Measurements from ENCODE around the gene RPL5. TPM values are rescaled to one million over a fixed set of nuclear protein-coding genes. Genes with fewer than 3 reads are reported as not detected.
"Not testable (repeated sequence)": the region's sequence is repeated elsewhere in the genome, so short reads cannot be mapped to it uniquely, and the experiment has no call there.

Gene RPL5
- 1,496 TPM for total RNA-seq (ENCODE audit: insufficient read depth, low replicate concordance)

DNA sequence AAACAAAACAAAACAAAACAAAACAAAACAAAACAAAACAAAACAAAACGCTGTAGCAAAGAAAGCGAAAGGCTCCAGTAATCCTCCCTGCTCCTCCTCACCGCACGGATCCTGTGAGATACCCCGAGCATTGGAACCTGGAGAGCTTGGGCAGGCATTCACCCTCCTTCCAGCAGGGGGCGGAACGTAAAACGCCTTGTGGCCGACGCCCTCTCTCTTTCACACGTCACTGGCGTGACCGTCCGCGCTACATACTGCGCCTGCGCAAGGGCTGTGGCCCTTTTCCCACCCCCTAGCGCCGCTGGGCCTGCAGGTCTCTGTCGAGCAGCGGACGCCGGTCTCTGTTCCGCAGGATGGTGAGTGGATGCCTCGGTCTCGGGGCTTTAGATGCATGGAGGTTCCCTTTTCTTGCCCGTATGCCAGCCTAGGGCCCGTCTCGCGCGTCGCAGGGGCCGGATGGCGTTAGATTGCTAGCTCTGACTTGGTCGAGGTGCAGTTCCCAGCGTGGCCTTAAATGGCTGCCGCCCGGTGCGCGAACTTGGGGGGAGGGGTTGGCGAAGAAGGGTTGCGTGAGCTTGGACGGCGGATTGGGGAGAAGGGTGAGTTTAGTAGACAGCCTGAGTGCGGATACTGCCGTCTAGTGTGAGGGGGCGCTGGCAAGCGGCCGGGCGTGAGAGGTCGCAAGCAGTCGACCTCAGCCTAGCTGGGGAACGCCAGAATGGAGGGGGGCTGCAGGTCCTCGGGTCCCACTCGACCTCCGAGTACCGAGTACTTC is at the start of gene RPL5:
Gene RPL5, plus strand, starts transcription at position 279 of the 775 bp plus-strand sequence. Its CDS starts 75 bp downstream, at position 354.
- peak; percentile 99 for DNase-seq (ENCODE audit: low spot score)

DNA sequence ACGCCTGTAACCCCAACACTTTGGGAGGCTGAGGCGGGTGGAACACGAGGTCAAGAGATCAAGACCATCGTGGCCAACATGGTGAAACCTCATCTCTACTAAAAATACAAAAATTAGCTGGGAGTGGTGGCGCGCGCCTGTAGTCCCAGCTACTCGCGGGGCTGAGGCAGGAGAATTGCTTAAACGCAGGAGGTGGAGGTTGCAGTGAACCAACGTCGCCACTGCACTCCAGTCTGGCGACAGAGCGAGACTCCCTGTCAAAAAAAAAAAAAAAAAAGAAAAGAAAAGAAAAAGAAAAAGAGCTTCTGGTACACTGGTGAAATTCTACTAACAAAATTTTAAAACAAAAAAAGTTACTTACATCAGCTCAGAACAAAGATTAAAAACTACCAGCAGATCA is 48.3 kb upstream of the RPL5 start:
- not testable (repeated sequence) for DNase-seq (ENCODE audit: low spot score)

DNA sequence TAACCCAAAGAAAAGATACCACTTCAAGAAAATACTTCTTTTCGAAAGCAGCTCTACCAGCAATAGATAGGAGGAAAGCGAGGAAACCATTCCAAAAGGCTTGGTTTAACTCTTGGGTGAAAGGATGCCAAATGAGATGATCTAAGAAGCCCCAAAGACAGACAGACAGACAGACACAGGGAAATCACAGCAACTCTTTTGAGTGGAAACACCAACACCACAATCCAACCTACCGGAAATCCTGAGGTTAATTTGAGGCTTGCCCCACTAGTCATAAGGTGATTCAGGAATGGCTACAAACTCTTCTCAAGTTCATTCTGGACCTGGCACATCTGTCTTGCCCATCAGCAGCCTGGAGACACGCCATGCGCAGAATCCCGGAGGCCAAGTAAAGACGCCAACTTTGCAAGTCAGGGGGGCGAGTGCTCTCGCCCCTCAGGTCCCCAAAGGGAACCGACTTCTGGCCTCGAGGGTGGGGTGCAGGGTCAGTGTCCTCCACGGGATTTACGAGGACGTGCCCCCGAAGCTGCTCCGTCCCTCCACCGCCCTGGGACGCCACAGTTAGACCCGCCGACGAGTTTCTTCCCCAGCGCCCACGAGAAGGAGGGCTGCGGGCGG is 47.7 kb upstream of the RPL5 start:
- DNase-seq (ENCODE audit: low spot score): peak; percentile 61

DNA sequence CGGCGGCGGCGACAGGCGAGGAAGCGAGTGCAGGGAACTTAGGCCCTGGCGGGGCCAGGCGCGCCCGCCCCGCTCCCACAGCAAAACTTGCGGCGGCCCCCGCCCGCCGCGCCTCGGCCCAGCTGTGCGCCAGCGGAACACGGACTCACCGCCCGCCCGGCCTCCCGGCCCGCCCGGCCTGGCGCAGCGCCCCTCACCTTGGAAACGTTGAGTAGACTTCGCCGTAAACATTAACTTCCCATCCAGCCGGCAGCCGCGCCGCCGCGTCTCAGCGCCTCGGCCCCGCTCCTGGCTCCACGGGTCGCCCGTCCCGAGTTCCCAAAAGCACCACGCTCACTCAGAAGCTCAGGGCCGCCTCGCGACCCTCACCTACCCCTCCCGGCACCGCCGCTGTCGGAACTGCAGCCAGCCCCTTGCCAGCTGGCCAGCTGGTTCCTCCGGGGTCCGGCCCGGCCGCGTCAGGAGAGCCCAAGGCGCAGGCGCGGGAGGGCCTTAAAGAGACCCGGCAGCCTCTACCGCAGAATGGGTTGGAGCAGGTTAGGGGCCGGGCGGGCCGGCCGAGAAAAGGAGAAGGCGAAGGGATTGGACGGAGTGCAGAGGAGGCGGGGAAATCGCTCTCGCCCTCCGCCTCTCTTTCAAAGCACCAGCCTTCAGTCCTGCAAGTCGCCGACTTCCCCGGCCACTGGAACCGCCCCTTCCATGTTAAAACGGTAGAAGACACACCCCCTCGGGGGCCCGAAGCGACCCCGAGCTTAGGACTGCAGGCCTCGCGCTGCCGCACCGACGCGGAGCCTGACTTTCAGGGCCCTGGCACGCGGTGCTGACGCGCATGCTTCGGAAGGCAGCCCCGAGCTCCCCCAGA is 47.0 kb upstream of the RPL5 start, which contains the start of gene EVI5:
Gene EVI5, minus strand, starts transcription at position 470 of the 862 bp plus-strand sequence. CDS start 48,562 bp downstream, outside the sequence.
- peak; percentile 99 for DNase-seq (ENCODE audit: low spot score)

DNA sequence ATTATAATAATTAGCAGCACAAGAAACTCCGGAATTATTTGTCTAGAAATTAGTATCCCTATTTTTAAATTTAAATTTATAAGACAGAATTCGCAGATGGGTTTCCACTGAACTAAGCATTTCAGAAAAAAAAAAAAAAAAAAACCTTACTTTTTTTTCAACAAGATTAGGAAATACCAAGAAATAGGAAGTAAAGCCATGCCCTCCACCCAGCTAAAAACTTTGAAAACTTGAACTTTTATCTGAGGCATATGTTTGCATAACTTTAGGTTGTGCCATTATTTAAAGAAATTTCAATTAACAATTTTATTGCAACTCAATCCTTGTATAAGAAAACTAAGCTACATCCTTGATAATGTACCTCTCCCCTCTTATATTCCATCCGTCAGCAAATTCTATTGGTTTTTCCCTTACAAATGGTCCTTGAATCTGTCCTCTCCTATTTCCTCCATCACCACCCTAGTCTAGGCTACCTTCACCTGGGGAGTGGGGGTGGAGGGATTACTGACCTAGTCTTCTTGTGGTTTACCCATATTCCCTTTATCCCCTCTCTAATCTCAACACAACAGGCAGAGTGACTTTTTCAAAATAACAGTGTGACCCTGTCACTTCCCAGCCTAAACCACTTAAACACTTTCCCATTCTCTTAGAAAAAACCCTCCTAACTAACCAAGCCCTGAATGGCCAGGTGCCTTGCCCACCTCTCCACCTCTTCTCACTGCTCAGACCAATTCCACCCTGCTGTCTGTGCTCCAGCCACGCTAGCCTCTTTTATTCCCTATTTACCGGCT is 45.5 kb upstream of the RPL5 start:
- no peak for DNase-seq (ENCODE audit: low spot score)

DNA sequence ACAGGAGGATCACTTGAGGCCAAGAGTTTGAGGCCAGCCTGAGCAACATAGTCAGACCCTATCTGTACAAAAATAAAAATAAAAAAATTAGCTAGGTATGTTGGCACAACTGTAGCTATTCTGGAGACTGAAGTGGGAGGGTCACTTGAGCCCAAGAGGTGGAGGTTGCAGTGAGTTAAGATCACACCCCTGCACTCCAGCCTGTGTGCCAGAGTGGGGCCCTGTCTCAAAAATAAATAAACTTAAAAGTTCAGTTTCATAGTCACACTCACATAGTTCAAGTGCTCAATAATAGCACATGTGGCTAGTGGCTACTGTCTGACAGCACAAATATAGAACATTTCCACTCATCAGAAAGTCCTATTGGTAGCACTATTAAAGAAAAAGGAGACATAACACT is 41.8 kb upstream of the RPL5 start:
- DNase-seq (ENCODE audit: low spot score): no peak

DNA sequence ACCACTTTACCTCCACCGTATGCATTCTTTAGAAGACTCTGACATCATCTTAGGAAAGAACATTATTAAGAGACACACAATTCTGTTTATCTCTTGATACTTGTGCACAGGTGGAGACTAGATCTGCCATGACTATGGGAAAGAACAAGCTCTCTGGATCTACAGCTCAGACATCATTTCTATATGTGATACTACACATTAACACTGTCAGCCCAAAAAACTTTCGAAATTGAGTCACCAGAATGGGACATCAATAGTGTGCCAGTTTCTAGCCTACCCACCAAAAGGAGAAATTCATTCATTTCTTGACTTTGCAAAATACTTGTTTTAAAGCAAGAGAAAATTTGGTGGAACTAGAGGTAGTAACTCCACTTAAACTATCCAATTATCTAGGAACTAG is 41.0 kb upstream of the RPL5 start:
- no peak for DNase-seq (ENCODE audit: low spot score)

DNA sequence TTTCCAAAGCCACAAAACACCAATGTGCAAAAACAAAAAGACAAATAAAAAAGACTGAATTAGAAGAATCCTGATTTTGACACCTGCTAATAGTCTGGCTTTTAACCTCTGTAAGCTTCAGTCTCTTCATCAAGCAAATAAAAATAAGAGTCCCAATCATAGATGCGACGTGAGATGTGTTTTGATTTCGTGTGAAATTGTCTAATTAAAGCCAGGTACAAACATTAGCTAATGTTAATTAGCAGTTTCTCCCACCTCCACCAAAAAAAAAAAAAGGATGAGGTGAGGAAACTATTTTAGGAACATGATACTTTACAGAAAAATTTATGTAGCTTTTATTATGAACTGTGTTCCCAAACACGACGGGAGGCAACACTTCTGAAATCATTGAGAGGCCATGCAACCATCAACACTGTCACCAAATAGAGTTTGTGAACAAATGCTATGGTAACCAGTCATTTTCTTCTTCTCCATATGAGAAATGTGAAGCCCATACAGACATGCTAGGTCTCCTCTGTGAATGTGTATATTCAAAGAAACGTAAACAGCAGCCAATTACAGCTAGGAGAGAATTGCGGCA is 40.3 kb upstream of the RPL5 start:
- no peak for DNase-seq (ENCODE audit: low spot score)

DNA sequence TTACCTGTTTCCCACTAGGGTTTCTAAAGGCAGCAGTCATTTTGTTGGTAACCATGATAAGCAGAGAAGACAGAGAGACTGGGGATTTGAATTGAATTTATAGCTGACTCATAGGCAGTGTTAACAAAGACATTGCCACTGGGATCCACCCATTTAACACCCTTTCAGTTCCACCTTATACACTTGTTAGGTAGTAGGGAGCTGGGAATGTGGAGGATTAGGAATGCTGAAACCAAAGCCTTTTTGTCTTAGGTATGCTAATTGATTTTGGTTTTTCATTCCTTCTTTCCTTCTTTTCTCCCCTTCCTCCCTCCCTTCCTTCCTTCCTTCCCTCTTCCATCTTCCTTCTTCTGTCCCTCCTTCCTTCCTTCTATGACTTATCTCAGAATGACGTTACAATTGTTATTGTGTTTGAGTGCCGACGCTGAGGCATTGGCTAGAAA is 39.5 kb upstream of the RPL5 start:
- no peak for DNase-seq (ENCODE audit: low spot score)

DNA sequence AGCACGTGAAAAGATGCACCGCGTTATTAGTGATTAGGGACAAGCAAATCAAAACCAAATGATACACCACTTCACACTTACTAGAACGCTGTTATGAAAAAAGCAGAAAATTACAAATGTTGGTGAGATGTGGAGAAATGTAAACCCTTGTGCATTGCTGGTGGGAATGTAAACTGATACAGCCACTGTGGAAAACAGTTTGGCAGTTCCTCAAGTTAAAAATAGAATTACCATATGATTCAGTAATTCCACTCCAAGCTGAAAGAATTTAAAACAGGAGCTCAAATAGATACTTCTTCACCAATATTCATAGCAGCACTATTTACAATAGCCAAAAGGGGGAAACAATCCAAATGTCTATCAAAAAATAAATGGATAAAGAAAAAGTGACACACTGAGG is 36.7 kb upstream of the RPL5 start:
- no peak for DNase-seq (ENCODE audit: low spot score)

DNA sequence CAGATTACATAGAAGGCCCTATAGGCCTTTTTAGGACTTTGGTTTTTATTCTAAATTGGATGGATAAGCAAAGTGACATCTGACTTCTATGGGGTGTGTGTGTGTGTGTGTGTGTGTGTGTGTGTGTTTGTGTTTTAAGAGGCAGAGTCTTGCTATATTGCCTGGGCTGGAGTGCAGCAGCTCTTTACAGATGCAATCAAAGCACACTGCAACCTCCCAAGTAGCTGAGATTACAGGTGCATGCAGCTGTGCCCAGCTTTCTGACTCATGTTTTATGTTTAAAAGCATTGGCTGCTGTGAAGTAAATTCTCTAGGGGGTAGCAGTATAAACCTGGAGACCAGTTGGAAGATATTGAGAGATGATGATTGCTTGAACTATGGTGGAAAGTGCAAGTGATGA is 34.5 kb upstream of the RPL5 start:
- no peak for DNase-seq (ENCODE audit: low spot score)

DNA sequence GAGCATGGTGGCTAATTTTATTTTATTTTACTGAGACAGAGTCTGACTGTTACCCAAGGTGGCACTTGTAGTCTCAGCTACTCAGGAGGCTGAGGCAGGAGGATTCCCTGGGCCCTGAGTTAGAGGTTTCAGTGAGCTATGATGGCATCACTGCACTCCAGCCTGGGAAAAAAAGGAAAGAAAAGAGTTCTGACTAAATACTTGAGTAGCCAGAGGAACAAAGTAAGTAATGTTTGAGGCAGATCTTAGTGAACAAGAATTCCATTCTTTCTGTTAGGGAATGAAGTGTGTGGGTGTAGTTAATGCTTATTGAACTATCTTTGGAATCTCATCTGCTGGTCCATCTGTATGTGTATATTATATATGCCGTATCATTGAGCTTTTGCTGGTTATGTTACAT is 33.9 kb upstream of the RPL5 start:
- no peak for DNase-seq (ENCODE audit: low spot score)

DNA sequence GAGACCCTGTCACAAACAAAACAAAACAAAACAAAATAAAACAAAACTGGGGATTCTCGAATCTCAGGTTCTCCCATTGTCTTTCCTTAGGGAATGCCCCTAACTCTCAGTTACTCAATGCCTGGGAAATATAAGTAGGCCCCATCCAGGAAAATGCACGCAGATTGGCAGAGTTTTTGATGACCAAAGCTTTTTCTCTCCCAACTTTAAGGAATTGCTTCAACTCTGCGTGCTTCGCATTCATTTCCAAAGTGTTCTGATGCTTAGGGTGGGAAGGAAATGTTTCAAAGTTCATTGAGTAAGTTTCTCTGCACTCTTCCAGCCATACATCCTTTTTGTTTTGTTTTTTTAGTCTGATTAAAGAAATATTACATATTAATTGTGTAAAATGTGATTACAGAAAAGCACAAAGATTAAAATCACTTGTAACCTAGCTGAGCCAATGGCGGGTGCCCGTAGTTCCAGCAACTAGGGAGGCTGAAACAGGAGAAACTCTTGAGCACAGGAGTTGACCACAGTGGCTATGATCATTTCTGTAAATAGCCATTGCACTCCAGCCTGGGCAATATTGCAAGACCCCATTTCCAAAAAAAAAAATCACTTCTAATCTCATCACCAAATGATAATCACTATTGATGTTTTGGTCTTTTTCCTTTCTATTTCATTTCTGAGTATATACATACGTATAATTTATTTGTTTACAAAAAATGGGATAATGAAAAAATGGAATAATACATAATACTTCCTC is 28.5 kb upstream of the RPL5 start:
- no peak for DNase-seq (ENCODE audit: low spot score)

DNA sequence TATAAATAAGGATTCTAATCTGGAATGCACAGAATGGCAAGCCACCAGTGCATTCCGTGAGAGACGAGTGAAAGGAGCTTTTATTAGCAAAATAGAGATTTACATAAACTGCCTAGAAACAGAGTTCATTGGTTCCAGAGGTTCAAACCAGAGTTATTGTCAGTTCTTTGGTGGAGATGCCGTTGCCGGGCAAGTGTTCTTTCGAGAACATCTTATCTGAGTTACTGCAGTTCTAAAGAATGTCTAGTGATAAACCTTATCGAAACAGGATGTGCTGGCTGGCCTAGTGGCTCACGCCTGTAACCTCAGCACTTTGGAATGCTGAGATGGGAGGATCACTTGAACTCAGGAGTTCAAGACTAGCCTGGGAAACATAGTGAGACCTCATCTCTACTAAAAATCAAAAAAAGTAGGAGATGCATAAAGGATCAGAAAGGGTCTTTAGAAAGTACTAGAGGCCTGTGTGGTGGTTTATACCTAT is 27.1 kb upstream of the RPL5 start:
- DNase-seq (ENCODE audit: low spot score): peak; percentile 95

DNA sequence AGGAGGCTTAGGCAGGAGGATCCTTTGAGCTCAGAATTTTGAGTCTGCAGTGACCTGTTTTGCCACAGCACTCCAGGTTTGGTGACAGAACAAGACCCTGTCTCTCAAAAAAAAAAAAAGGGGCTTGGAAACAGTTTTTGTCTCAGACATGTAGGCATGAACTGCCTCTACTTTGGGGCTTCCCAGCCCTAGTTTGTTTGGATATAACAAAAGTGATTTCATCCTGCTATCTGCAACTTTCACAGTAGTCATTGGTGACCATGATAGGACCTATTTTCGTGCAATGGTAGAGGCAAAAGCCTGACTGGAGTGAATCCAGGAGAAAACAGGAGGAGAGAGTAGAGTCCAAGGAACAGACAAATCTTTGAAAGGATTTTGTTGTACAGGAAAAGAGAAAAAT is 26.6 kb upstream of the RPL5 start:
- no peak for DNase-seq (ENCODE audit: low spot score)

DNA sequence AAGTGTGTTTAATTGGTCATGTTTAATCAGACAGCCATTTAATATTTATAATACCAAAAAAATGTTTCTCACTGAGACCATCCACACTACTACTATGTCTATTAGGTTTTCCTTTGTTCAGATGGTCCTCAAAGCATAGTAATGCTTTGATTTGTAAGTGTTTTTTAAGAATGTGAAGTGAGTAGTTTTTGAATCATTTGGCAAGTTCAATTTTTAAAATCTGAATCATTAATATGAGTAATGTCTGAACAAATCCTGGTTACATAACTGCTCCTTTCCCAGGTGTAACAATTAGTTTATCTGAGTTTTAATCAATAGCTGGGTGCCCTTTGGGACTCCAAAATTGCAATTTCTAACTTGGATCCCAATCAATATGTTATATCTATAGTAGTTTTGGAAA is 23.5 kb upstream of the RPL5 start:
- DNase-seq (ENCODE audit: low spot score): no peak

DNA sequence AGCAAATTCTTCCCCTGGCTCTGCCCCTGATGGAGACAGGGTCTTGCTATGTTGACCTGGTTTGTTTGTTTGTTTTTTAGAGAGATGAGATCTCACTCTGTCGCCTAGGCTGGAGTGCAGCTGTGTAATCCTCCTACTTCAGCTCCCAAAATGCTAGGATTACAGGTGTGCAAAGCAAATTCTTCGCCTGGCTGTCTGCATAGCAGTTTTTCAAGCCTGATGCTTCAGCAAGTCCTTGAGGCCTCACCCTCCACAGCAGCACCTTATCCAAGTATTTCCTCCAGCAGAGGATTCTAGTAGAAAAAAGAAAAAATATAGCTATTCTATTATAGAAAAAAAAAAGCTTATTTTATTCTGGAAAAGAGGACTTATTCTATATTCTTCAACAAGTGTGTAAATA is 15.1 kb upstream of the RPL5 start:
- no peak for DNase-seq (ENCODE audit: low spot score)

DNA sequence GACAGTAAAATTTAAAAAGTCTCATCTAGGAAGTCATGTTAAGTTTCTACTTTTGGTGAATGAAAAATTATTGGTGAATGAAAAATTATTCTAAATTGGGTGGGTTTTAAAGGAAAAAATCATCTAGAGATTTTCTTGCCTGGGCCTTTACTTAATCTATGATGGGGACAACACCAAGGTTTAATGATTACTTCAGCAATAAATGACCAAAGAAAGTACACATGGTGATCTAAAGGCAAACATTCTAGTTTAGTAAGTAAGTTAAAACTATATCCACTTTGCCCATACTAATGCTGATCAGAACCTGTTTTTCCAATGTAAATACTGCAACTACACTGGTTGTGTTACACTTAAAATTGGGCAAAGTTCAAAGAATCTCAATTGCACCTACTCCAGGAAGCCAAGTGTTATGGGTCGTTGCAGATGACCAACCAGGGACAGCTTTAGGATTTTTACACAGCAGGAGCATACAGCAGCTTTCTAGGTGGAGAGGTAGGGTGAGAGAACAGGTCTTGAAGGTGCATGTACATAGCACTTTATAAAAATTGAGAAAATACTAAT is 14.6 kb upstream of the RPL5 start:
- no peak for DNase-seq (ENCODE audit: low spot score)

DNA sequence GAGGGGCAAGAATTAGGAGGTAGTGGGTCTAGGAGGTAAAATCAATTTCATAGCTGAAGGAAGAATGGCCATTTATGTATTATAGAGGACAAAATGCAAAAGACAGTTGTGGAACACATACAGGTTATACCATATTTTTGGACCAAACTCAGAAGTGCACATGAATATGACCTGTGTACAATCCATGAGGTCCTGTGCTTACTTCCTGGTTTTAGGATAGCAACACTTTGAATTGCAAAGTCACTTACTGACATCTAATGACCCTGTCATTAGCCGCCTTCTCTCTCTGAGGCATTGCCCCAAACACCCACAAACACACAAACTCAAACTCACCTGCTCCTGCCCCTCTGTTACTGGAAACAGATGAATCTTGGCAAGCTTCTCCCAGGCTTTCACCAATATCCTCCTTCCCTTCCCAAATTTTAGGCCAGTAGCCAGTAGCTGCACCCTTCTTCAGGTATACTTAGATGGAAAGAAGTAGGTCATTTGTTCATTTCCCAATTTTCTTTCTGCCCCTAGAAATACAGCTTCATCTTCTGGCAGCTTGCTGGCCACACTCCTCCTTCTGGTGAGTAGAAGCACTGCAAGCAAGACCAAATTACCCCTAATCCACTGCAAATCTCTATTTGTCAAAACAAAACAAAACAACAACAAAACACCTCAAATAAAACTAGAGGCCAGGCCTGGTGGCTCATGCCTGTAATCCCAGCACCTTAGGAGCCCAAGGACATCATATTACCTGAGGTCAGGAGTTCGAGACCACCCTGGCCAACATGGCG is 13.7 kb upstream of the RPL5 start:
- no peak for DNase-seq (ENCODE audit: low spot score)
